Osteoblast (primary cell): Measurements from ENCODE around the gene STK32C. TPM values are rescaled to one million over a fixed set of nuclear protein-coding genes. Genes with fewer than 3 reads are reported as not detected.

Source experiments
- DNase-seq: peaks from one replicate; pipeline ENCODE4 v3.0.0; 2011; ENCODE audit warnings: low spot score, mixed read lengths; ENCODE audit not compliant: insufficient read length; ENCODE audit errors: missing footprints
- H2AFZ ChIP-seq: 2 replicates; pipeline ENCODE4 v1.6.0; 2011; ENCODE audit warnings: mild to moderate bottlenecking, low read length
- H3K27ac ChIP-seq: 2 replicates; pipeline ENCODE4 v1.5.1; 2011; ENCODE audit warnings: mild to moderate bottlenecking, low read depth, low read length, moderate library complexity
- H3K27me3 ChIP-seq: 2 replicates; pipeline ENCODE4 v1.6.0; 2012; ENCODE audit warnings: mild to moderate bottlenecking, control low read depth, inconsistent platforms, low read length, moderate library complexity; ENCODE audit not compliant: insufficient read depth
- H3K36me3 ChIP-seq: 2 replicates; pipeline ENCODE4 v1.5.1; 2011; ENCODE audit warnings: mild to moderate bottlenecking, low read length, control low read depth, moderate library complexity; ENCODE audit not compliant: insufficient read depth
- H3K4me1 ChIP-seq: 2 replicates; pipeline ENCODE4 v1.5.1; 2011; ENCODE audit warnings: mild to moderate bottlenecking, low read length, control low read depth, moderate library complexity; ENCODE audit not compliant: insufficient read depth
- H3K4me2 ChIP-seq: 2 replicates; pipeline ENCODE4 v1.6.0; 2011; ENCODE audit warnings: mild to moderate bottlenecking, low read length; ENCODE audit not compliant: insufficient read depth
- H3K4me3 ChIP-seq: fragments of 200-600 bp; sonication (generic); 3 replicates; pipeline ENCODE4 v1.5.1; 2012; ENCODE audit warnings: mild to moderate bottlenecking, low read length, inconsistent platforms; ENCODE audit not compliant: insufficient read depth
- H3K79me2 ChIP-seq: 2 replicates; pipeline ENCODE4 v1.6.0; 2012; ENCODE audit warnings: mild to moderate bottlenecking, low read length, control low read depth, inconsistent platforms; ENCODE audit not compliant: insufficient read depth
- H3K9me3 ChIP-seq: 2 replicates; pipeline ENCODE4 v1.5.1; 2011; ENCODE audit warnings: low read depth, low read length, control low read depth
- H4K20me1 ChIP-seq: 2 replicates; pipeline ENCODE4 v1.6.0; 2012; ENCODE audit warnings: mild to moderate bottlenecking, low read length, control low read depth; ENCODE audit not compliant: insufficient read depth
- total RNA-seq: library from RNA; depleted of rRNA; stranded (reverse); fragments of >200 nt; gene quantifications from 2 replicates; pipeline ENCODE4 v1.2.3, GENCODE V29; 2012
- TF ChIP-seq, protein P1 (sequence below): IDR thresholded peaks from 2 replicates; pipeline ENCODE4 v1.5.1; 2011; ENCODE audit warnings: mild to moderate bottlenecking, low read depth, low read length, moderate library complexity; ENCODE audit errors: extremely low read depth

STK32C gene
- total RNA-seq, 1 donor: 14.5 TPM

DNA sequence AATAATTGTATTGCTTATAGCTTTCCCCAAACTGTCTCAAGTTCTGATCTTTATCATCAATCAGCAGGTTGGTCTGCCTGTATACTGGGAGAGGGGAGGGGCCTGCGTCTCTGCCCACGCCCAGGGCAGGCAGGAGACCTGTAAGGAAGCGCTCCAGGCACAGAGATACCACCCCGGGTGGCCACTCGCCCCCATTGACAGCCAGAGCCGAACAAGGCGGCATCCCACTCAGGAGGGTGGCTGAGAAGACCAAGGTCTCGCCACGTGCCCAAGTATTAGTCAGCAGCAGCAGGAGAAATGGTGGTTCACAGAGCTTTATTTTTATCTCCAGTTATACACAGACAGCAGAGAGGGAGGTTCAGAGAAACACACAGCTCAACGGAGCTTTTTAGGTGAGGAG is 7.2 kb downstream of the STK32C start:
- TF ChIP-seq, protein P1, sequence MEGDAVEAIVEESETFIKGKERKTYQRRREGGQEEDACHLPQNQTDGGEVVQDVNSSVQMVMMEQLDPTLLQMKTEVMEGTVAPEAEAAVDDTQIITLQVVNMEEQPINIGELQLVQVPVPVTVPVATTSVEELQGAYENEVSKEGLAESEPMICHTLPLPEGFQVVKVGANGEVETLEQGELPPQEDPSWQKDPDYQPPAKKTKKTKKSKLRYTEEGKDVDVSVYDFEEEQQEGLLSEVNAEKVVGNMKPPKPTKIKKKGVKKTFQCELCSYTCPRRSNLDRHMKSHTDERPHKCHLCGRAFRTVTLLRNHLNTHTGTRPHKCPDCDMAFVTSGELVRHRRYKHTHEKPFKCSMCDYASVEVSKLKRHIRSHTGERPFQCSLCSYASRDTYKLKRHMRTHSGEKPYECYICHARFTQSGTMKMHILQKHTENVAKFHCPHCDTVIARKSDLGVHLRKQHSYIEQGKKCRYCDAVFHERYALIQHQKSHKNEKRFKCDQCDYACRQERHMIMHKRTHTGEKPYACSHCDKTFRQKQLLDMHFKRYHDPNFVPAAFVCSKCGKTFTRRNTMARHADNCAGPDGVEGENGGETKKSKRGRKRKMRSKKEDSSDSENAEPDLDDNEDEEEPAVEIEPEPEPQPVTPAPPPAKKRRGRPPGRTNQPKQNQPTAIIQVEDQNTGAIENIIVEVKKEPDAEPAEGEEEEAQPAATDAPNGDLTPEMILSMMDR: no peak
- peaks cover 4% of the 10 kb centered on the region for H3K27me3 ChIP-seq
- DNase-seq: peak; percentile 67

GRCh38 chr10:132299371-132300336 is 8.1 kb downstream of the STK32C start:
- H3K79me2 ChIP-seq: no peaks in the 10 kb centered on the region
- H3K4me1 ChIP-seq: no peaks in the 10 kb centered on the region
- H3K36me3 ChIP-seq: no peaks in the 10 kb centered on the region
- no peak overlapping the region for H3K4me2 ChIP-seq
- peaks cover 21% of the 10 kb centered on the region for H4K20me1 ChIP-seq
- H3K4me3 ChIP-seq: no peak overlapping the region
- H3K27ac ChIP-seq: no peak overlapping the region
- peak; percentile 75 for DNase-seq
- no peaks in the 10 kb centered on the region for H3K27me3 ChIP-seq
- H2AFZ ChIP-seq: no peak overlapping the region
- TF ChIP-seq, protein P1: no peak
- no peaks in the 10 kb centered on the region for H3K9me3 ChIP-seq

More for the DNA sequence above, 7.2 kb downstream of the STK32C start:
- no peak overlapping the region for H3K27ac ChIP-seq
- H2AFZ ChIP-seq: no peak overlapping the region
- no peak overlapping the region for H3K4me3 ChIP-seq
- H3K4me1 ChIP-seq: no peaks in the 10 kb centered on the region
- peaks cover 16% of the 10 kb centered on the region for H4K20me1 ChIP-seq
- no peak overlapping the region for H3K4me2 ChIP-seq
- no peaks in the 10 kb centered on the region for H3K79me2 ChIP-seq
- no peaks in the 10 kb centered on the region for H3K36me3 ChIP-seq
- H3K9me3 ChIP-seq: no peaks in the 10 kb centered on the region

DNA sequence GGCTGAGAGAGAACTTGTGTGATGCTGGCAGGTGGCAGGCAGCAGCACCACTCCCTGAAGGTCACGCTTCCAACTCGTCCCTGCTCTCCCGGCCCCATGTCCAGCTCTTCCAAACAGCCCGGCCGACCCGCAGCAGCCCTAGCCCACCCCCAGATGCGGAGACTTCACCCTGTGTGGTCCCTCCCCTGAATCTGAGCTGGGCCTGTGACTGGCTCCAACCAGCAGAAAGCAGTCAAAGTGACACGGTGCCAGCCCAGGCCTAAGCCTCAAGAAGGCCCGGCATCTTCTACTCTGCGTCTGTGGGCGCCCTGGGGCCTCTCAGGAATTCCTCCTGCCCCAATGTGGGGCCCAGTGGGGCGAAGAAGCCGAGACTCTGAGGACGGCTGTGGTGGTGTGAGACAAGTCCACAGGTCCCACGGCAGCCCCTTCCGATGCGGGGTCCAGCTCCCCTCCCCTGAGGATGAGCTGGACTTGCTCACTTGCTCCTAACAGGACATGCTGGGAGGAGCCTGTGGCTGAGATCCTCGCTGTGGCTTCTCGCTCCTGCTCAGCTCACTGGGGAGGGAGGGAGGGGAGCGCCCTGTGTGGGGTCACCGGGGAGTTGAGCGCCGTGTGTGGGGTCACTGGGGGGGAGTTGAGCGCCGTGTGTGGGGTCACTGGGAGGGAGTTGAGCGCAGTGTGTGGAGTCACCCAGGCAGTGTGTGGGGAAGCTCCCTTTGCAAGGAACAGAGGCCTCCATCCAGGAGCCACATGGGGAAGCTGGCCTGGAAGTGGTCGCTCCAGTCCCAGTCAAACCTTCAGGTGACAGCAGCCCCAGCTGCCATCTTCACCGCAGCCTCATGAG is 9.5 kb downstream of the STK32C start:
- no peaks in the 10 kb centered on the region for H3K27me3 ChIP-seq
- TF ChIP-seq, protein P1: no peak
- H4K20me1 ChIP-seq: peaks cover 18% of the 10 kb centered on the region

GRCh38 chr10:132297526-132297925 is 10.2 kb downstream of the STK32C start:
- no peaks in the 10 kb centered on the region for H3K36me3 ChIP-seq
- no peak overlapping the region for H3K4me3 ChIP-seq
- peak; percentile 68 for DNase-seq
- H3K4me1 ChIP-seq: no peaks in the 10 kb centered on the region
- peaks cover 20% of the 10 kb centered on the region for H4K20me1 ChIP-seq
- TF ChIP-seq, protein P1: no peak
- H2AFZ ChIP-seq: no peak overlapping the region
- H3K79me2 ChIP-seq: no peaks in the 10 kb centered on the region
- H3K9me3 ChIP-seq: no peaks in the 10 kb centered on the region
- no peak overlapping the region for H3K4me2 ChIP-seq
- no peak overlapping the region for H3K27ac ChIP-seq
- H3K27me3 ChIP-seq: no peaks in the 10 kb centered on the region

More for the DNA sequence above, 9.5 kb downstream of the STK32C start:
- H3K27ac ChIP-seq: no peak overlapping the region
- no peaks in the 10 kb centered on the region for H3K9me3 ChIP-seq
- H2AFZ ChIP-seq: no peak overlapping the region
- no peaks in the 10 kb centered on the region for H3K36me3 ChIP-seq
- no peak overlapping the region for H3K4me3 ChIP-seq
- no peak overlapping the region for H3K4me2 ChIP-seq
- no peaks in the 10 kb centered on the region for H3K4me1 ChIP-seq
- no peaks in the 10 kb centered on the region for H3K79me2 ChIP-seq
- peak; percentile 78 for DNase-seq
